ENCODE measurements around the gene NCMAP.

DNA sequence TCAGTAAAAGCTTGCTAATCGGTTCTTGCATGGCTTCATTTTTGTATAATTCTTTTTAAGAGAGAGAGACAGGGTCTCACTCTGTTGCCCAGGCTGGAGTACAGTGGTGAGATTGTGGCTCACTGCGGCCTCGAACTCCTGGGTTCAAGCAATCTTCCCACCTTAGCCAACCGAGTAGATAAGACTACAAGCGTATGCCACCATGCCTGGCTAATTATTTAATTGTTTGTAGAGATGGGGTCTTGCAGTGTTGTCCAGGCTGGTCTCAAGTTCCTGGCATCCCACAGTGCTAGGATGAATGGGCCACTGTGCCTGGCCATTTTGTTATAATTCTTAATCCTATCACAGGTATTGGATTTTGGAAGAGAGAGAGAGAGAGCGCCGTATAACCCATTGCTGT lies 29.8 kb upstream of the NCMAP start:
- TF ChIP-seq, protein P1, sequence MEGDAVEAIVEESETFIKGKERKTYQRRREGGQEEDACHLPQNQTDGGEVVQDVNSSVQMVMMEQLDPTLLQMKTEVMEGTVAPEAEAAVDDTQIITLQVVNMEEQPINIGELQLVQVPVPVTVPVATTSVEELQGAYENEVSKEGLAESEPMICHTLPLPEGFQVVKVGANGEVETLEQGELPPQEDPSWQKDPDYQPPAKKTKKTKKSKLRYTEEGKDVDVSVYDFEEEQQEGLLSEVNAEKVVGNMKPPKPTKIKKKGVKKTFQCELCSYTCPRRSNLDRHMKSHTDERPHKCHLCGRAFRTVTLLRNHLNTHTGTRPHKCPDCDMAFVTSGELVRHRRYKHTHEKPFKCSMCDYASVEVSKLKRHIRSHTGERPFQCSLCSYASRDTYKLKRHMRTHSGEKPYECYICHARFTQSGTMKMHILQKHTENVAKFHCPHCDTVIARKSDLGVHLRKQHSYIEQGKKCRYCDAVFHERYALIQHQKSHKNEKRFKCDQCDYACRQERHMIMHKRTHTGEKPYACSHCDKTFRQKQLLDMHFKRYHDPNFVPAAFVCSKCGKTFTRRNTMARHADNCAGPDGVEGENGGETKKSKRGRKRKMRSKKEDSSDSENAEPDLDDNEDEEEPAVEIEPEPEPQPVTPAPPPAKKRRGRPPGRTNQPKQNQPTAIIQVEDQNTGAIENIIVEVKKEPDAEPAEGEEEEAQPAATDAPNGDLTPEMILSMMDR (optimal IDR thresholded peaks at IDR 0.05 in 1 of 3, IDR thresholded peaks at IDR 0.05 in 1 of 3, conservative IDR thresholded peaks at IDR 0.05 in 1 of 3; ENCODE audit: extremely low read depth in 1 of 3, insufficient read depth in 2 of 3, low read length in 3 of 3) = no peak
- no peak for TF ChIP-seq EZH2 (IDR thresholded peaks at IDR 0.05; ENCODE audit: low read length)

All from keratinocyte (primary cell).